HG03095 (cell line): ENCODE results near the gene PARG.
"Not testable (repeated sequence)": the region's sequence is repeated elsewhere in the genome, so short reads cannot be mapped to it uniquely, and the experiment has no call there.

Experiments
- ATAC-seq: cut with Tn5 transposase; IDR thresholded peaks from one replicate; pipeline ENCODE4 v1.9.1; 2021; ENCODE audit warnings: moderate library complexity; ENCODE audit not compliant: unreplicated experiment

Gene PARG

GRCh38 chr10:49908290-49909080, 33.3 kb downstream of the PARG start:
- not testable (repeated sequence) for ATAC-seq

GRCh38 chr10:49903829-49904228, 38.0 kb downstream of the PARG start:
- ATAC-seq: not testable (repeated sequence)

GRCh38 chr10:49900406-49900805, 41.4 kb downstream of the PARG start:
- not testable (repeated sequence) for ATAC-seq

DNA sequence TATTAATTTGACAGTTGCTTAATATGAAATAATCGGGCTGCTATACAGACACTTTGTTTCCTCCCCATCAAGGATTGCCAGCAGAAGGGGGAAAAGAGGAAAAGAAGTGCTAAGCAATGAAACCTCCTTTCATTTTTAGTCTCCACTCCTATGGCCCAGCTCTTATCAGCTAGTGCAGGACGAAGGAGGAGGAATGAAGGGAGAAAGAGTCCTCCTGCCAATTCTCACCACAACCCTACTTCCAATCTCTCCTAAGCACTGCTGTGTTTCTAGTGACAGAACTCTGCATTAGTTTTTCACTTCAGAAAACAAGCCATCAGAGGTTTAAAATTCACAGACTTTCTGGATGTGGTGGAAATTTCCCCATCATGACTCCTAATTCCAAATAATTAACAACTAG, 41.8 kb downstream of the PARG start:
- not testable (repeated sequence) for ATAC-seq

DNA sequence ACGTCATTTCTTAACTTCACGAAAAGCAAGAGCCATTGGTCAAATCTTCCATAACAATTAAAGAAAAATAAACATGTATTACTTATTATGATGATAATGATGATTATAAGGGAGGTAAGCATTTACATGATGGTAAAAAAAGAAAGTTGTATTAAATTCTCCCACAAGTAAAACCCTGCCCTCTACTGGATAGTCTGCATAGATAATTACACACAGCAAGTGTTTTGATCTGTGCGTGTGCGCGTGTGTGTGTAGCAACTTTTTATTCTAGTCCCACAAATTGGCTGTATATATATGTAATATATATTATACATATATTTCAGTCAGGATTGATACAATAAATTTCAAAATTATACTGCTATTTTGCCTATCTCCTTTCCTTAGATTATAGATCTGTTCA, 51.8 kb downstream of the PARG start:
- not testable (repeated sequence) for ATAC-seq

- ATAC-seq: not testable (repeated sequence)
Measured at GRCh38 chr10:49884739-49885331, 57.0 kb downstream of the PARG start.

DNA sequence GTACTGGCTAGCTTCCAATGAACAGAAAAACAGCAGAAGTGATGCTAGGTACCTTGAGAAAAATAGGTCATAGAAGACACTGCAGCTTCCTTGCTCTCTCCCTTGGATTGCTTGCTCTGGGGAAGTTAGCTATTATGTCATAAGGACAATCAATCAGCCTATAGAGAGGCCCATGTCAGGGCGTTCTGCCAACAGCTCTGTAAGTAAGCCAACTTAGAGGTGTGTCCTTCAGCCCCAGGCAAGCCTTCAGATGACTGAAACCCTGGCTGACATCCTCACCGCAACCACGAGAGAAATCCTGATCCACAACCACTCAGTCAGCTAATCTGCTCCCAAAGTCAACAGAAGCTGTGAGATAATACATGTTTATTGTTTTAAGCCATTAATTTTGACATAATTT, 58.0 kb downstream of the PARG start:
- ATAC-seq: not testable (repeated sequence)

GRCh38 chr10:49882327-49882726, 59.5 kb downstream of the PARG start:
- not testable (repeated sequence) for ATAC-seq

- not testable (repeated sequence) for ATAC-seq
Measured at GRCh38 chr10:49872740-49873139, 69.1 kb downstream of the PARG start.

DNA sequence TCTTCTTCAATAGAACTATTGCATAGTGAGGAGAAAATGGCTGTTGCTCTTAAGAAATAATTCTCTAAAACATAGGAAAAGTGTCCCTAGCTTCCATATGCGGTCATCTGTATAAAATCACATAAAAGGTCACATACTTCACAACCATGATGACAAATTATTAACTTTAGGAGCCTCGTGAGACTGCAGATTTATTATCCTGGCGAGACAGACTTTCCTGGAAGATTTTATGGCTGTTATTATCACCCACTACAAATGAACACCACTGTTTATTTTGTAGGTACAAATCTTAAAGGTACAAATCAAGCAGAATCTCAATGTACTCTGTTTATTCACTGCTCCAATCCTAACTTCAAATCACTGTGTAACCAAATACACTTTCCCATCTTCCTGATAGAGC, 70.4 kb downstream of the PARG start:
- ATAC-seq: not testable (repeated sequence)

DNA sequence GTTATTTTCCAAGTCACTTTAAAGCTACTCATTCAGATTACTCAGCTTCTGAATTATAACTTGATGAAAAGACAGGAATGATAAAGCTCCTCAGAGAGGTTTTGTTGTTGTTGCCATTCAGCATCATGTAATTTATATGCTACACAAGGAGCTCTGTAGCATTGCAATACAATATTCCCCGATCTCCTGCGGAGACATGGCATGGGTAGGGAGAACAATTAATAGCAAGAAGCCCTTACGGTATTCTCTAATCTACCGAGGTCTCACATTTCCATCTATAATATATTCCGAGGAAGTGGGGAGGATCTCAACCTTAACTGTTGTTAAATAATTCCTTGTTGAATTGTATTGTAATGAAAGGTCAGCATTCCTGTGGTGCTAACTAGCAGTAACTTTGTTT, 81.9 kb downstream of the PARG start:
- not testable (repeated sequence) for ATAC-seq

GRCh38 chr10:49858697-49859382, 83.0 kb downstream of the PARG start:
- ATAC-seq: not testable (repeated sequence)

GRCh38 chr10:49849520-49849919, 92.3 kb downstream of the PARG start:
- not testable (repeated sequence) for ATAC-seq

DNA sequence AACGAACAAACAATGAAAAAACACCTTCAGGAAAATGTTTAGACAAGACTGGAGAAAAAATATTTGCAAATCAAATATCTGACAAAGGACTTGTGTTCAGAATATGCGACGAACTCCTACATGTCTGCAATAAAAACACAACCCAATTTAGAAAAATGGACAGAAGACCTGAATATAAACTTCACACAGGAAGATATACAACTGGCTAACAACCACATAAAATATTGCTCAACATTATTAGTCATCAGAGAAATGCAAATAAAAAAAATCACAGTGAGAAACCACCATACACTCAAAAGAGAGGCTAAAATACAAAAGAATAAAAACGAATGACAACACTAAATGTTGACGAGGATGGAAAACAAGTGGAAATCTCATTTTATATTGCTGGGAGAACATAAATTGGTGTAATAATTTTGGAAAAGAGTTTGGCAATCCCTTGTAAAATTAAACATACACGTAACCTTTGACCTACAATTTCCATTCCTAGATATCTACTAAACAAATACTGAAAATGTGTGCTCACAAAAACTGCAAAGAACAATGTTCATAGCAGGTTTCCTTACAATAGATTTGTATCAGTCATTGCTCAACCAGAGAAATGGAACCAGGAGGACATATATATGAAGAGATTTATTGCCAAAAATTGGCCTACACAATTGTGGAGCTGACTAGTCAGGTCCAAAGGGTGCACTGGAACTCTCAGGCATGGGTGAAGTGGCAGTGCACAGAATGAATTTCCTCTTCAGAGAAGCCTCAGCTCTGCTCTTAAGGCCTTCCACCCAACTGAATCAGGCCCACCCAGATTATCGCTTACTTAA, 96.8 kb downstream of the PARG start:
- ATAC-seq: no peak

DNA sequence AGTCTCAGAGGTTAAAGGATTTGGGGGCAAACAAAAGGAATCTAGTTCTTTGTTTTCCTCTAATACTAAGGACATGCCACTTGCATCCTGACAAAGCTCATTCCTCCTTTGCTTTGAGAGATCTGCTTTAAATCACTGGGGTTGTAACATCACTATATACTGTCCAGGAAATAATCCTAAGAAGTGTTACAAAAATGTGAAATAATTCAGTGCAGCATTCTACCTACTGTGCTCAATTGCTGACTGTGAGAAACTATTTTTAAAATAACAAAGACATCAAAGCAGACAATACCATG, 99.5 kb downstream of the PARG start:
- ATAC-seq: not testable (repeated sequence)

- no peak for ATAC-seq
Measured at GRCh38 chr10:49841615-49842332, 100.1 kb downstream of the PARG start.

GRCh38 chr10:49837685-49838084, 104.1 kb downstream of the PARG start:
- ATAC-seq: no peak

GRCh38 chr10:49837051-49837478, 104.8 kb downstream of the PARG start:
- no peak for ATAC-seq

DNA sequence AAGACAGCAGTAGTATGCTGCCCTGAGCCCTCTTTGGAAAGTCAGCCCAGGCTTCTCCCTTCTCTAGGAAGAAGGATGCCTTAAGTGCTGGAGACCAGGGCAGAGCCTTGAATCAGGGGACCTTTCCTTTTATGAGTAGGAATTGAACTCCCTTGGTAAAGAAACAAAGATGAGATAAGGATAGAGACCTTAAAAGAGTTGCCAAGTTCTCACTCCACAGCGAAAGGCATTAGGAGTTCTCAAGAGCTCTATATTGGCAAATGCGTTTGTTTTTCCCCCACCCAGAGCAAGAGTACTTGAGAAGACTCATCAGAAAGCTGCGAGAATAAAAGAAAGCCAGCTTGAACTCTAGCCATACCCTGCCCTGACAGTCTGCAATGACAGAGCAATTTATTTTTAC, 106.9 kb downstream of the PARG start:
- ATAC-seq: no peak

GRCh38 chr10:49834201-49834600, 107.6 kb downstream of the PARG start:
- ATAC-seq: no peak
